NCI-H1417 (cell line): ENCODE results near the gene MRPL42.
A peak's percentile ranks its signal among the peaks of the same experiment; 100 is the strongest.

ENCODE experiments used
- DNase-seq, 3 experiments: peaks; one replicate each; lab custom pipeline; 2025; lab: John Stamatoyannopoulos, UW

Gene MRPL42

DNA sequence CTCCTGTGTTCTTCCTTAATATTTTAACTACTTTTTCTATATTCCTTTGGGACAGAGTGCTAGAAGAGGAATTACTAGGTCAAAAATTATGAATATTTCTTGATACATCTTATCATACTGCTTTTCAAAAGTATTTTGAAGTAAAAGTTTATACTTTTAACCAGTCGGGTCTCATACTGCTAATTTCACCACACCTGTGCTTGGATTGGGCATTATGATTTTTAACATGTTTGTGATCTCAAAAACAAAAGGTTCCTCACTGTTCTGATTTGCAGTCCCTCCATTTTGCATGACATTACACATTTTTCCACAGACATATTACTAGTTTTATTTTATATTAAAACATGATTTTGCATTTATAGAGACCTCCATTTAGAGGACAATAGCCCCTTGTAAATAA lies 32.9 kb downstream of the MRPL42 start:
- DNase-seq = no peak

GRCh38 chr12:93500667-93501066 lies 33.4 kb downstream of the MRPL42 start:
- DNase-seq = no peak

DNA sequence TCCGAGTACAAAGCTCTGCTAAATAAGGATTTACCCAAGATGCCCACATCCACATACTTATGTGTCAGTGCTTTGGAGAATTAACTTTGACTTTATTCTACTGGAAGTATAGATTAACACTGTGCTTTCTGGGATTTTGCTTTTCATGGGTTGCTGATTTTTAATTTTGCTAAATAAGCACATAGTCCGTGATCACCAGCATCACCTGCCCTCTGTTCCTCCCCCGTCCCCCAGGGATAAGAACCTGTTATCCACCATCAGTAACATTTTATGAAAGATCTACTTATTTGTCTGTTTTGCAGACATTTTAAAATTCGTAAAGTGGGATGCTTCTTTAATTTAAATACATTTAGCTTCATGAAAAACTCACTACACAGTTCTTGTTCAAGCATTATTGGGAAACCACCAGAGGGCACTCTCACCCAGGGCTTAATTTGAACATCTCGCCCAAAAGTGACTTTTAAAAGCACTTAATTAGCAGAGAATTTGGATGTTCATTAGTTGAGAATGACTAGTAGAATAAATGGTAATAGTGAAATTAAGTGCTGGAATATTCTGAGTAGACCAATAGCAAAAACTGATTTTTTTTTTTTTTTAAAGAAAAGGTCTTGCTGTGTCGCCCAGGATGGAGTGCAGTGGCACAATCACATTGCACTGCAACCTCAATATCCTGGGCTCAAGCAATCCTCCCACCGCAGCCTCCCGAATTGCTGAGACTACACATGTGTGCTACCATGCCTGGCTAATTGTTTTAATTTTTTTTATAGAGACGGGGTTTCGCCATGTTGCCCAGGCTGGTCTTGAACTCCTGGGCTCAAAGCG lies 35.7 kb downstream of the MRPL42 start:
- DNase-seq = peak in 2 of 3 experiments; percentile 43 to 75

GRCh38 chr12:93507165-93507564 lies 39.9 kb downstream of the MRPL42 start:
- no peak for DNase-seq

DNA sequence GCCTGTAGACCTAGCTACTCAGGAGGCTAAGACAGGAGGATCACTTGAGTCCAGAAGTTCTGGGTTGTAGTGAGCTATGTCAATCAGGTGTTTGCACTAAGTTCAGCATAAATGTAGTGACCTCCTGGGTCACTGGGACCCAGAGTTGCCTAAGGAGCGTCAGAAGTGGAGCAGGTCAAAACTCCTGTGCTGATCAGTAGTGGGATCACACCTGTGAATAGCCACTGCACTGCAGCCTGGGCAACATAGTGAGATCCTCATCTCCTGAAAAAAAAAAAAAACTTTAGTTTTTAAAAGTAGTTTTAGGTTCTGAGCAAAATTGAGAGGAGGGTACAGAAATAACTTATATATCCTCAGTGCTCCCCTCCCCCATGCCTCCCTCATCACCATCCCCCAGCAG lies 42.2 kb downstream of the MRPL42 start:
- DNase-seq = no peak

- no peak for DNase-seq
These were observed 47.5 kb downstream of the MRPL42 start for GRCh38 chr12:93514853-93515252.

DNA sequence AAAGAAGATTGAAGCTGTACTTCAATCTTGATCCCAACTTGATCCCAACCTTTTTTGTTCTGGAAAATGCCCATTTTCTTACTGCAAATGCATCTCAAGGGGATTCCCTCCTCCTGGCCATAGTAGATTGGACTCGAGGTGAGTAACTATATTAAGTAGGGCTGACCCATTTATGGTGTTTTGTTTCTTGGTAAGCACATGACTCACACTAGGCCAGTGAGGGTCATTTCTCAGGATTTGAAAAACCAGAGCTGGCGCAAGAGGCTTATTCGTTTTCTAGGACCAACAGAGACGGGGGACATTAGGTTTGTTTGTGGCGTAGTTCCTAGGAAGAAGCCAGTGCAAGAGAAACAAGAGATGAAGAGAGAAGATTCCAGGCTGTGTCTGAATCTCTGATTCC lies 51.4 kb downstream of the MRPL42 start:
- no peak for DNase-seq

GRCh38 chr12:93519859-93520258 lies 52.5 kb downstream of the MRPL42 start:
- DNase-seq = no peak

- DNase-seq = no peak
These were observed 53.1 kb downstream of the MRPL42 start for GRCh38 chr12:93520454-93520853.

DNA sequence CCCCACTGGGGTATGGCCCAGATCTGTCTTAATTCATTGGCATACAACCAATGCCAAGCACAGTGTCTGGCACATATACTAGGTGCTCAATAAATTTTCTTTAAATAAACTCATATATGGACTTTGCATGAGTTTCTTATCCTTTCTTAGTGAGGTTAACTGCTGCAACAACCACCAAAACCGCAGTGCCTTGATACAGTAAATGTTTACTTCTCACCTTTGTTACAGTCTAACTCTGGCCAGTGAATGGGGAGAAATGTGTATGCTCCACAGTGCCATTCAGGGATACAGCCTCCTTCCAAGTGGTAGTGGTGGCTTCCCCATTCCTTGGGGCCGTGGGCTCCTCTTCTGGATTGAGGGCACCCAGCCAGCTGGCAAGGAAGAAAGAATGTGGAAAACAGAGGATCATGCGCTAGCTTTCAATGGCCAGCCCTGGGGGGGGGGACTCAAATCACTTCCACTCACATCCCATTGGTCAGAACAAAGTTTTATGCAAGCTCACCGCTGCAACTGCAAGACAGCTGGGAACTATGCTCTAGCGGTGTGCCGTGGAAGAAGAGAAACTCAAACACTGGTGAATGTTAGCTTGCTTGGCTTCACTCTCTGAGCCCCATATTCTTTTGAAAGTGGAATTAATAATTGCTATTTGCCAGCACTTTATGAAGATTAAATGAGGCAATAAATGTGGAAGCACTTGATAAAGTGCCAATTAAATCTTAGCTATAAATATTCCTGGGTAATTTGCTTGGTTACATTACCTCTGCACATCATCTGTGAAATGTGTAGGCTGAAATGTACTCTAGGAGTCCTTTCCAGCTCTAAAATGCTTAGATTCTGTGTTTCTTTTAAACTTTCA lies 54.1 kb downstream of the MRPL42 start:
- peak in 2 of 3 experiments; percentile 4 to 58 for DNase-seq

DNA sequence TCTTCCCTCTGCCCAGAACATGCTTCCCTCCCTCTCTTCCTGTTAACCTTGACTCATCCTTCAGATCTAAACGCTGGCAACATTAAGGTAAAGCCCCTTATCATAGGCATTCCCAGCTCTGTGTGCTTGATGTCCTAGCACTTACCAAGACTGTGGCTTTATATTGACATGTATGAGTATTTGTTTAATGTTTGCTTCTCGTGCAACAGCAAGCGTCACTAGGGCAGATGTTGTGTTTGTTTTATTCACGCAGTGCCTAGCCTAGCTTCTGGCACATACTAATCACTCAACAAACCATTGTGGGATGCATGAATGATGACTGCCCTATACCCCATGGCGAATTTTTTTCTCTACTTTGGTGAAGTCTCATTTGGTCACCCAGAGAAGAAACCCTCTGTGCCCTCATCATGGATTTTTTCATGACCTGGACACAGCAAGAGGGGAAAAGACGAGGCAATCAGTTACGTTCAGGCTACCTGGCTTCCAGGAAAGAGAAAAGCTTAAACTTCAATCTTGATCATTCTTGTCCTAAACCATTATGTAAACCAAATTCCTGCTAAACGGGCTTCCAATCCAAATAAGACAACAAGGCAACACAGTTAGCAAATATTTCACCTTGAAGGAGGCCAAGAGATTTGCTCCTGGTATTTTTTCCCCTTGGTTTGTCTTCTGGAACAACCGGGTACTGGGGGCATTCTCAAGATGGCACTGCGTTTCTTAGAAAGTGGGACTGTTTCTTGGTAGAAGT lies 57.2 kb downstream of the MRPL42 start:
- no peak for DNase-seq

DNA sequence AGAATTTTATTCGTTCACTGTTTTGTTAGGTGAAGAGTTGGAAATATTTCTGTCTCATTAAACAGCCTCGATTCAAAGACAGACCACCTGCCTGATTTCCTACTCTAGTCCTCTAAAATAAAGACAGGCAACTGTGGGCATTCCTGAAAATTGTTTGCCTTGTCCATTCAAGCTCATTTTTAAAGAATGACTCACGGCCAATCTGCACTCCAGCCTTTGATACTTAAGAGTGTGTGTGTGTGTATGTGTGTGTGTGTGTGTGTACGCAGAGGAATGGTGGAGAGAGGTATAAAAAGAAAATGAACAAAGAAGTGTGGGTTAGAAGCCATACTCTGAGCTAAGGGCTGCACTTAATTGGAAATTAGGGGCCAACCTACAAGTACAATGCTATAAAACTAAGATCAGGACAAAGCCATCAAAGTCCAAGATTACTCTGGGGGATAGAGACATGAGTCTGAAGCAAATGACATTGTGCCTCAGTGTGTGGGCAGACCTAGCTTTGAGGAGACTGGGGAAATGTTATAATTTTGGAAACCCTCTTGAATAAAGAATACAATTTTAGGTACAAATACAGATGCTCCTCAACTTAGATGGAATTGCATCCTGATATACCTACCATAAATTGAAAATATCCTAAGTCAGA lies 59.6 kb downstream of the MRPL42 start:
- peak in 1 of 3 experiments; percentile 40 for DNase-seq

DNA sequence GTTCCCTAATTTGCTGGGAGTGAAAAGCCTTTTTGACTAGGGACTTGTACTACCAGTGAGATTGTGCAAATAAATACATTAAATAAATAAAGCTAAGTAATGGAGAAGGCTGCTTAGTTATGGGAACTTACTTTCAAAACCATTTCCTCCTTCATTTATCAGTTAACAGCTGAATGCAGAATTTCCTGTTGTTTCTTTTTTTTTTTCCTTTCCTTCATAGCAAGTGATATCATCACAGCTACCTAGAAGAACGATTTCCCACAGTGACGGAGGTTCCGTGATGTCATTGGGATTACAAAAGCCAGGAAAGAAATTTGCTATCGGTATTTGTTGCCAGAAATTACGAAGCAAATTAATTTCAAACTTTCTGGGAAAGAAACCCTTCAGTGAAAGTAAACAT lies 63.0 kb downstream of the MRPL42 start:
- no peak for DNase-seq

DNA sequence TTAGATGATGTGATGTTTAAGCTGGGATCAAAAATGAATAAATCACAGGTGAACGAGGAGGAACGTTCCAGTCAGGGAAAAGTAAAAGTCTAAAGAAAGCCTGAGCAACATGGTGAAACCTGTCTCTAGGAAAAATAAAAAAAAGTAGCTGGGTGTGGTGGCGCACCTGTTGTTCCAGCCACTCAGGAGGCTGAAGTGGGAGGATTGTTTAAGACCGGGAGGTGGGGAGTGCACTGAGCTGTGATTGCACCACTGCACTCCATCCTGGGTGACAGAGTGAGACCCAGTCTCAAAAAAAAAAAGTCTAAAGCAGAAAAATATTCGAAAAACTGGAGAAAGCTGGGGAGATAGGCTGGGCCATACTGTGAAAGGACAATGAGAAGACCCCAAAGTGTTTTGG lies 66.0 kb downstream of the MRPL42 start:
- DNase-seq = no peak

GRCh38 chr12:93536111-93536765 lies 68.9 kb downstream of the MRPL42 start:
- no peak for DNase-seq

DNA sequence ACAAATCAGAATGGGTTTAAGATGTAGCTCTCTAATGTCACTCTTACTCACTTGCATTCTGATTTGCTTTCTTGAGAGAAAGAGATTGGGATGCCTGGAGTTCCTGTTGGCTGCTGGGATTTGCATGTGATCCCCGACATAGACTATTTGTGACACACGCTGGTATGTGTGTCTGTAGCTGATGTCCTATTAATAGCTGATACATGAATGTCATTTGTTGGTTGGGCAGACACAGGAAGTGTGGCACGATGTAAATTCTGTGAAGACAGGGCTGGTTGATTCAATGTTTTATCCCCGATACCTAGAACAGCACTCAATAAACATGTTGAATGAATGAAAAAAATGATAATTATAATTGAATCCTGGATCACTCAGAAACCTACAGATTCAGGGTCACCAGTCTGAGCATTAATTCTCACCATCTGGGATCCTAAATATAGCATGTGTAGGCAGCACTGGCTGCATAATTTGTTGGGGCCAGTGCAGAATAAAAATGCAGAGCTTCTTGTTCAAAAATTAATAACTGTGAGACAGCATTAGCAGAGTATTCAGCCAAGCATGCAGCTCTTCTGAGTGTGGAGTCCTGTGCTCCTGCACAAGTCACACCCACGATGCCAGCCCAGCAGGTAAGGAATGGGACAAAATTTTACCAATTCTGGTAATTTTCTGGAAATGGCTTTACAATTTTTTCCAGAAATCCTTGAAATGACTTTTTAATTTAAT lies 69.6 kb downstream of the MRPL42 start:
- DNase-seq = no peak

DNA sequence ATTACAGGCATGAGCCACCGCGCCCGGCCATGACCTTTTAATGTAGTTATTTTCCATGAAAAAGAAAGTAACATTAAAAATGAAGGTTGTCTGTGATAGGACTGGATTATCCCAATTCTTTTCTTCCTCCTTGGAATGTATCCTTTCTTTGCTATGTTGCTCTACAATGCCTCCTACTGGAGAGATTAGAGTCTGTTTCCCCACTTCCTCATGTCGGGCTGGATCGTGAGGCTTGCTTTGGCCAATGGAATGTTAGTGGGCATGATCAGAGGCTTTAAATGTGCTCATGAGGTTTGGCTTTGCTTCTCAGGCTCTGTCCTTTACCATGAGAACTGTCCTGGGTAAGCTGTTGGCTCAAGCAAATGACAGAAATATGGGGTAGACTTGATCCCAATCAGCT lies 70.5 kb downstream of the MRPL42 start:
- DNase-seq = no peak

DNA sequence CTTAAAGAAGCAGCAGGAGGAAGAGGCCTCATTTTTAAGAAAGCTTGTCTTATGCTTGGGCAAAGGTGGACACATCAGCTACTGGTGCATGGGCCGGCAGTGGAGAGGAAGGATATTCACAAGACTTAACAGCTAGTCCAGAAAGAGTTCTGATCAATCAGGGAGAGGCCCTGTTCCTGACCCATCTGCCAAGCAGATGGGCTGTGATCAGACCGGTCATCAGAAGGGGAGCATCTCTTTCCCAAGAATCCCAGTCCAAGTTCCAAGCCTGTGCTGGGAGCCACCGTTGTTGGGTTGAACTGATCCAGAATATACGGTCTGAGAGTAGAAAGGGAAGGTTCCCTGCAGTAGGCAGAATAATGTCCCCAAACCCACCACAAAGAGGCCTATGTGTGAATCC lies 72.5 kb downstream of the MRPL42 start:
- no peak for DNase-seq

DNA sequence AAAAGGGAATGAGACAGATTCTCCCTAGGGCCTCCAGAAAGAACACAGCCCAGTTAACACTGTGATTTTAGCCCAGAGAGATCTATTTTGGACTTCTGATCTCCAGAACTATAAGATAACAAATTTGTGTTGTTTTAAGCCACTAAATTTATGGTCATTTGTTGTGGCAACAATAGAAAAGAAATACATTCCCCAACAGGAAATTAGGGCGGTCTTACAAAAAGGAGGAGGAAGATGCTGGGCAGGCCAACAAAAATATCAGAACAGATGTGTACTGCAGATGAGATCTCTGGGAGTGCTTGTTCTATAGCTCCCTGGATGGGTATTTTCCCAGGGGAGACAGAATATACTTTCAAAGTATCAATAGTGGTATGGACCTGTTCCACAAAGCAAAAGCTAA lies 73.2 kb downstream of the MRPL42 start:
- DNase-seq = no peak

DNA sequence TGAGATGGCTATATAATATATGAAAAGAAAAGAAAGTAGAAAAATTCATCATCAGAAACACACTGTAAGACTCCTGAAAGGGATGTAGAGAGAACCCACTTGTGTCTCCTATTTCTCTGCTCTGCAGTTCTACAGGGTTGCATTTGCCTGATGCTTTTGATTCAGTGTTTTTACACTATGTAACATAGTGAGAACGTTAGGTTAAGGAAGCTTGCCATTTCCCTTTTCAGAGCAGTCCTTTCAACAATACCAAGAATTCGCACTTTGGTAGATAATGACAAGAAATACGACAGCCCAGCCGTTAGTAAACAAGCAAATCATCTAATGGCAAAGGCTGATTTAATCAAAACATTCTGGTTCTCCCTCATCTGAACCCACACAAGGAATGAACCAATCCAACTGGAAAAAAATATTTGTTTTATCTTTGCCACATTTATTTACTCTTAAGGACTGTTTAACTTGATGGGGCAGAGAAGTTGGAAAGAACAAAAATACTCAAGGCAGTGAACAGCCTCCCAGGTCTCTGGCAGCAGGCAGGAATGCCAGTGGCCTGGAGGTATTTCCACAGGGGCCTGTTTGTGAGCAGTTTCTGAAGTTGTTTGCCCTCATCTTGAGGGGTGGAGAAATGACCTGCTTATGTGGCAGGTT lies 74.4 kb downstream of the MRPL42 start:
- no peak for DNase-seq
